GM18505 (cell line): ENCODE results near the gene VEGFA.

Experiments
- ATAC-seq: cut with Tn5 transposase; IDR thresholded peaks from one replicate; pipeline ENCODE4 v1.9.1; 2021; ENCODE audit not compliant: unreplicated experiment
- POLR2A ChIP-seq: IDR thresholded peaks from 4 replicates; pipeline ENCODE4 v1.6.1; 2011; ENCODE audit warnings: borderline replicate concordance; ENCODE audit not compliant: insufficient read depth, insufficient read length; ENCODE audit errors: extremely low read depth

VEGFA gene

DNA sequence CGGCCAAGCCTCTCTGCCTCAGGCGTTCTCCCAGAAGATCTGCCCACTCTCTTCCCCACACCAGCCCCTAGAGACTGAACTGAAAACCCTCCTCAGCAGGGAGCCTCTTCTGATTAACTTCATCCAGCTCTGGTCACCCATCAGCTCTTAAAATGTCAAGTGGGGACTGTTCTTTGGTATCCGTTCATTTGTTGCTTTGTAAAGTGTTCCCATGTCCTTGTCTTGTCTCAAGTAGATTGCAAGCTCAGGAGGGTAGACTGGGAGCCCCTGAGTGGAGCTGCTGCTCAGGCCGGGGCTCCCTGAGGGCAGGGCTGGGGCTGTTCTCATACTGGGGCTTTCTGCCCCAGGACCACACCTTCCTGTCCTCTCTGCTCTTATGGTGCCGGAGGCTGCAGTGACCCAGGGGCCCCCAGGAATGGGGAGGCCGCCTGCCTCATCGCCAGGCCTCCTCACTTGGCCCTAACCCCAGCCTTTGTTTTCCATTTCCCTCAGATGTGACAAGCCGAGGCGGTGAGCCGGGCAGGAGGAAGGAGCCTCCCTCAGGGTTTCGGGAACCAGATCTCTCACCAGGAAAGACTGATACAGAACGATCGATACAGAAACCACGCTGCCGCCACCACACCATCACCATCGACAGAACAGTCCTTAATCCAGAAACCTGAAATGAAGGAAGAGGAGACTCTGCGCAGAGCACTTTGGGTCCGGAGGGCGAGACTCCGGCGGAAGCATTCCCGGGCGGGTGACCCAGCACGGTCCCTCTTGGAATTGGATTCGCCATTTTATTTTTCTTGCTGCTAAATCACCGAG lies 14.2 kb downstream of the VEGFA start:
- ATAC-seq = no peak
- no peak for TF ChIP-seq POLR2A

DNA sequence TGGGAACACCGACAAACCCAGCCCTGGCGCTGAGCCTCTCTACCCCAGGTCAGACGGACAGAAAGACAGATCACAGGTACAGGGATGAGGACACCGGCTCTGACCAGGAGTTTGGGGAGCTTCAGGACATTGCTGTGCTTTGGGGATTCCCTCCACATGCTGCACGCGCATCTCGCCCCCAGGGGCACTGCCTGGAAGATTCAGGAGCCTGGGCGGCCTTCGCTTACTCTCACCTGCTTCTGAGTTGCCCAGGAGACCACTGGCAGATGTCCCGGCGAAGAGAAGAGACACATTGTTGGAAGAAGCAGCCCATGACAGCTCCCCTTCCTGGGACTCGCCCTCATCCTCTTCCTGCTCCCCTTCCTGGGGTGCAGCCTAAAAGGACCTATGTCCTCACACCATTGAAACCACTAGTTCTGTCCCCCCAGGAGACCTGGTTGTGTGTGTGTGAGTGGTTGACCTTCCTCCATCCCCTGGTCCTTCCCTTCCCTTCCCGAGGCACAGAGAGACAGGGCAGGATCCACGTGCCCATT lies 15.3 kb downstream of the VEGFA start:
- TF ChIP-seq POLR2A = no peak

DNA sequence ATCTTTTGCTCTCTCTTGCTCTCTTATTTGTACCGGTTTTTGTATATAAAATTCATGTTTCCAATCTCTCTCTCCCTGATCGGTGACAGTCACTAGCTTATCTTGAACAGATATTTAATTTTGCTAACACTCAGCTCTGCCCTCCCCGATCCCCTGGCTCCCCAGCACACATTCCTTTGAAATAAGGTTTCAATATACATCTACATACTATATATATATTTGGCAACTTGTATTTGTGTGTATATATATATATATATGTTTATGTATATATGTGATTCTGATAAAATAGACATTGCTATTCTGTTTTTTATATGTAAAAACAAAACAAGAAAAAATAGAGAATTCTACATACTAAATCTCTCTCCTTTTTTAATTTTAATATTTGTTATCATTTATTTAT lies 15.9 kb downstream of the VEGFA start:
- no peak for ATAC-seq
- no peak for TF ChIP-seq POLR2A

More for the DNA sequence above, 15.3 kb downstream of the VEGFA start:
- ATAC-seq = no peak

DNA sequence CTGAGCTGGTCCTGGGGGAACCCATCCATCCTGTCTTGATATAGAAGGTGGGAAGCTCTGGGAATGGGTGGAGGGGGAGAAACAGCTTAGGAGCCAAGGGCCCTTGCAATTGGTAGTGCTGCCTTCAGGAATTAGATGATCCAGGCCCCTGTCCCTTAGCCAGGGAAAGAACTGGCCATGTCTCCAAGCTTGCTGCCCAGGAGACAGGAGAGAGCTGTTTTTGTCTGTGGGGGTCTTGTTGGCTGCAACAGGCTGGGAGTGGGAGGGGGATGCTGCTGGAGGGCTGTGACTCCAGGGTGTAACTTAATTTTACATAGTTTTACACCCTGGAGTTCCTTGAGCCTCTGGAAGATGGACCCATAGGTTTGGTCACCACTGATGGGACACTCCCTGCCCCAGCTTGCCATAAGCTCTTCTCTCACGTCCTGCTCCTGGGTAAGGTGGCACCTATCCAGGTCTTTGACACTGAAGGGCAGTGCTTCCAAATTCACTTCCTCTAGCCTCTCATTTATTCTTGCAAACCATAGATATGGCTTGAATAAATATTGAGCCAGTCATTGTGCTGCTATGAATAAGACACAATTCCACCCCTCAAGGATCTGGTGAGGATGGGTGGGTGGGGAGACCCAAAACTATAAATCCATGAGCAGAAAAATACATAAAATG lies 16.8 kb downstream of the VEGFA start:
- no peak for ATAC-seq
- TF ChIP-seq POLR2A = no peak

DNA sequence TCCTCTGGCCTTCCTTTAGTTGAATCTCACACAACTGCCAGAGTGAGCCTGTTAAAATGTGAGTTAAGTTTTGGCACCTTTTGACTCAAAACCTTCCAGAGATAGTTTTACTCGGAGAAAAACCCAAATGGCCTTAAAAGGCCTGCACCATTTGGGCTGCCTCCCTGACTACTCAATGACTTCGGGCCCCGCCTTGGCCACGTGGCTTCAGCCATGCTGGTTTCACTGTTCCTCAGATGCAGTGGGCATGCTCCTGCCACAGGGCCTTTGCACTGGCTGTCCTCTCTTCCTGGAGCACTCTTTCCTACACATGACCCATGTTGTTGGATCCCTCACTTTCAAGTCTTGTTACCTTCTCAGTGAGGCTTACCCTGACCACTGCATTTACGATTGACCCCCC lies 18.3 kb downstream of the VEGFA start:
- TF ChIP-seq POLR2A = no peak
- ATAC-seq = no peak

DNA sequence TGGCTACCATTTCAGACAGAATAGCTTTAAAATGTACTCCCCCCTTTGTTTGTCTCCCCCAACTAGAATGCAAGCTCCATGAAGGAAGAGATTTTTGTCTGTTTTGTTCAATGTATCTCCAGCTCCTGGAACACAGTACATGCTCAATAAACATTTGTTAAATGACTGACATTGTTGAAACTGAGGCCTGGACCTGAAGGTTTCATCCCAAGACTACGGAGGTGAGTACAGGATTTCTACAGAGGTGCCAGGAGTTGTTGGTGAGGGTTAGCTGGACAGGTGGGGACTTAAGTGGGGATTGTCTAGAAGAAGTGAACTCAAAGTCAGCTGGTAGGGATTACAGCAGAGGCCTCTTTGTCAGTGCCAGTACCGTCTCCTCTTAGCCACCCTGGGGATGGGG lies 19.4 kb downstream of the VEGFA start:
- no peak for ATAC-seq
- TF ChIP-seq POLR2A = no peak

DNA sequence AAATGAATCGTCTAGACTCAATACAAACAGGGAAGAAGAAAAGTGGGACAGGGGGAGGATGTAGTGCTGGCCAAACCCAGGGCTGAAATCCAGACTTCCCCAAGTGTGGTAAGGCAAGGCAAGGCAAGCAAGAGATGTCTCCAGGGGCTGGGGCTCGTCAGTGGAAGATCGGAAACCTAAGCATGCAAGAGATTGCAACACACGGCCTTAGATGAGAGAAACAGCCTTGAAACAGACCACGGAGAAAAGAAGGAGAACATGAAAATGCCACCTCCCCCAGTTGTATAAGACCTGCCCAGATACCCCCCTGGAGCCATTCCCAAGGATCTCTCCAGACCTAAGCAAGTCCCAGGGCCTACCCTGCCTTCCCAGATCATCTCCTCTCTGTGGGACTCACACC lies 20.0 kb downstream of the VEGFA start:
- no peak for TF ChIP-seq POLR2A
- ATAC-seq = no peak

DNA sequence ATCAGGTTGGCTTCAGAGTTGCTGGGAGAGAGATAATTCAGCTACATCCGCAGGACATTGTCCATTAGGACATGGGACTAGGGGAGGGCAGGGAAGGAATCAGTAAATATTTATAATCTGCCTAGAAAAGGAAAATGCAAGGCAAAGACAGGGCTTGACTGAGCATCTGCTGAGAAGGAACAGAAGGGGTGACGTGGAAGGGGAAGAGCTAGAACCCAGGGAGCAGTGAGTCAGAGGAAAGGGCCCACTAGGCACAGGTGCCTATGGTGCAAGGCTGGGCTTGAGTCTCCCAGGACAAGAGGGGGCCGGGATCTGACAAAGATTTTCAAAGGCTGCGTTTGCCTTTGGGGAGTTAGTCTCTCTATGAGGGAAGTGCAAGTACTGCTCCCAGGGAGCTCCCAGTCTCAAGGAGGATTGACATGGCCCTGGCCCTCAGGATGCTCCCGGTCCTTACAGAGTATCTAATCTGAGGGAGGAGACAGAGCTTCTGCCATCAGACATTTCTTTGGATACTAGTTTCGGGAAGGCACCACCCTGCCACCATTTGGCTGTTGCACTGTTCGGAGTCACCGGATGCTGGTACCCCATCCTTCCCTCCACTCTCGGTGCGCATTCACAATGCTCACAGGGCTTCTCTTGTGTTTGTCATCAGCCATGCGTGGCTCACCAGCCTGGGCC lies 21.9 kb downstream of the VEGFA start:
- no peak for ATAC-seq
- TF ChIP-seq POLR2A = no peak

DNA sequence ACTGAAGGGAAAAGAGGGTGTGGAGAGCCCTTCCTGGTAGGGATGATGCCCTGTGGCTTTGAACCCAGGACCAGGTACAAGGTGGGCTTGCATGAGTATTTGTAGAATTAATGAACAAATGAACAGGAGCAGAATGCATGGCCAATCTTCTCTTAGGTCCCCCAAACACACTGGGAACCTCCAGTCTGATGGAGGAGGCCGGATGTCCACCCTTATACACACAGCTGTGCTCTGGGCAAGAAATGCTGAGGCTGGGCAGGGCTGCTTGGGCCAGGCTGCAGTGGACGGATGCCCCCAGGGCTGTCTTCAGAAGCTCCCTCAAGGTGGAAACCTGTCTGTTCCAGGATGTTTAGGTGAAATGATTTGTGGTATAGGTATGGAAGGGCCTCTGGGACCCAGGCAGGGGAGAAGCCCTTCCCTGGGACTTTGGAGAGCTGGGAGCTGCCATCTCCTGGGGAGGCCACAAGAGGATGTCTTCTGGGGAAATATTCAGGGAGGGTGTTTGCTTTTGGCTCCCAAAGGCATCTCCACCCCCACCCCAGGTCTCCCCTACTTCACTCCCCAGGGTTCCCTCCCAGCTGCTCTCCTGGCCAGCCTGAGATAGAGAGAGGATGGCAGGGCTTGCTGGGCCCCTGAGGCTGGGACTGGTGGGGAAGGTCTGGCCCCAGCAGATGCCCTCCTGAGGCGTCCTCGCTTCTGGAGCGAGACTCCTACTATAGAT lies 23.3 kb downstream of the VEGFA start:
- no peak for ATAC-seq
- TF ChIP-seq POLR2A = no peak

DNA sequence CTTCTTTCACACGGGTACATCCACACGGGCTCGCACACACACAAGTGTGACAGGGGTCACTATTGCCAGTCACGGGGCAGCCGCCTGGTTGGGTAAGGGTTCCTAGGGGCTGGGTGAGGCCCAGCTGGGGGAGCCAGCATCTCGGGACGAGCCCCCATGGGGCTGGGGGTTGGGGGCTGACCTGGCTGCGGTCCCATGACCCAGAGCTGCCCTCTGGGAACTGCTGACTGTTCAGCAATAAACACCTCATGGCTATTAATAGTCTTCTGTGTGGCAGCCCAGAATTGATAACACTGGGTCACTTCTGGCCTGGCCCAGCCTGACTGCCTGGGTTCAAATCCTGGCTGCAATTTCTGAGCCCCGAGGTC lies 23.8 kb downstream of the VEGFA start:
- ATAC-seq = no peak
- no peak for TF ChIP-seq POLR2A

DNA sequence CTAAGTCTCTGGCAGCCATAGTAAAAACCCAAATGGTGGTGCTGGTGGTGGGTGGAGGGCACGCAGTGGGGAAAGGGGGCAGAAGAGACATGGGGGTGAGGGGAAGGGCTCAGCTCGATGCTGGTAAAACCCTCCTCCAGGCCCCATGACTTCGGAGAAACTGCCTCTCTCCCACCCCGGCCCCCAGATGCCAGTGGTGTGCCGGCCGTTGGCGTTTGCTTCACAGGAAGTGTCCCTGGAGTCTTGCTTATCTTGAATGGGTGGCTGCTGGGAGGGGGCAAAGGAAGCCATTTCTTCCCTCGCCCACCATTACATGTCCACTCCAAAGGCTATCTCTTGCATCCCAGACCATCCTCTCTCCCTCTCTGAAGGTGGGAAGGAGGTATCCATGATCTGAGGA lies 25.4 kb downstream of the VEGFA start:
- ATAC-seq = no peak
- no peak for TF ChIP-seq POLR2A

DNA sequence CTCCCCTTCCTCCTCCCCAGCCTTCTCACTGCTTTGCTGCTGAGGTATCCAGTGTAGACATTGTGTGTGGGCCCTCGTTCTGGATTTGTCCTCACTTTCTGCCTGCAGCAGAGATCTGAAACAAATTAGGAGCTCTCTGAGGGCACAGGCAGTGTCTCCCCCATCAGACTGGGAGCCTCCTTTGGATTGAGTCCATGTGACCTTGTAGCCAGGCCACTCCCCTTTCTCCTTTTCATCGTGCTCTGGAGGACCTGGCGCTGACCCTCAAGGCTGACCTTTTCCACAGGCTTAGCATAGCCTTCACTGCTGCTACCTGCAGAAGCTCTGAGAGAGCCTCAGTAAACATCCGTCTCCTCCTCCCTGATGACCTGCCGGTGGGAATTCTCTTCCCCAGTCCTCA lies 26.2 kb downstream of the VEGFA start:
- TF ChIP-seq POLR2A = no peak
- ATAC-seq = no peak
